ENCODE data around the gene CPXM2. TPM values are rescaled to one million over a fixed set of nuclear protein-coding genes. Genes with fewer than 3 reads are reported as not detected.

CPXM2 gene
- total and polyA plus RNA-seq, 9 of the 15 experiments (the other 6 are each of a cell fraction or from before 2014, with no cell fraction given), result not detected

- ChIA-PET CTCF (ENCODE audit: low intra/inter-chr PET ratio) (no interaction called here), POLR2A (no interaction called here)
- no peak overlapping the region for H3K4me3 ChIP-seq
- H3K79me2 ChIP-seq (ENCODE audit: control insufficient read depth, insufficient read depth, low read length), result no peaks in the 10 kb centered on the region
- H3K27me3 ChIP-seq (ENCODE audit: control insufficient read depth in 2 of 2, insufficient read depth in 2 of 2, low read length in 2 of 2), result no peaks in the 10 kb centered on the region
- BruUV-seq (replicated peaks), result no TSS peak
- no peaks in the 10 kb centered on the region for H3K9me3 ChIP-seq (replicated peaks; ENCODE audit: control insufficient read depth, insufficient read depth, low read depth, low read length)
- no peak for FAIRE-seq
- no peaks in the 10 kb centered on the region for H4K20me1 ChIP-seq (replicated peaks; ENCODE audit: control insufficient read depth, insufficient read depth, low read length)
- H3K27ac ChIP-seq (ENCODE audit: extremely low read depth, low read depth, low read length), result no peak overlapping the region
- no peaks in the 10 kb centered on the region for H3K4me1 ChIP-seq (replicated peaks in 1 of 2; ENCODE audit: control insufficient read depth in 2 of 2, insufficient read depth in 2 of 2, low read length in 2 of 2)
- no peaks in the 10 kb centered on the region for H3K36me3 ChIP-seq (ENCODE audit: control insufficient read depth, insufficient read depth, low read length)
- H3K9ac ChIP-seq (ENCODE audit: insufficient read depth in 1 of 2, low read depth in 2 of 2, low read length in 2 of 2), result no peak overlapping the region
- 2% methylated on average over 5 of the region's 5 CpGs for WGBS (ENCODE audit: insufficient coverage, low coverage, missing lambda C conversion rate)
- intact Hi-C loops (cut with micrococcal nuclease) (no loop called here), in situ Hi-C loops (cut with MboI) (no loop called here)
- no peaks in the 10 kb centered on the region for H3K9me1 ChIP-seq (ENCODE audit: control insufficient read depth, insufficient read depth, low read length)
- H3K4me2 ChIP-seq (ENCODE audit: insufficient read depth, low read length), result no peak overlapping the region
- H2AFZ ChIP-seq (ENCODE audit: low read depth, low read length), result no peak overlapping the region
- ATAC-seq, result no peak
- DNase-seq (ENCODE audit: extremely low read depth in 1 of 4, low spot score in 3 of 4), result no peak
- TF ChIP-seq ZNF184 (CRISPR knock-in tag; IDR thresholded peaks at IDR 0.05), result no peak
- TF ChIP-seq ARID1B (IDR thresholded peaks at IDR 0.05), result no peak
- TF ChIP-seq ZNF512 (tag; IDR thresholded peaks at IDR 0.05), result no peak
- no peak for TF ChIP-seq ESRRA (IDR thresholded peaks at IDR 0.05; ENCODE audit: borderline replicate concordance, low read depth)
- no peak for TF ChIP-seq AFF4 (CRISPR knock-in tag; IDR thresholded peaks at IDR 0.05)
- no peak for TF ChIP-seq ZKSCAN3 (CRISPR knock-in tag; IDR thresholded peaks at IDR 0.05)
- TF ChIP-seq NFATC3 (IDR thresholded peaks at IDR 0.05), result no peak
- TF ChIP-seq FUS (optimal IDR thresholded peaks at IDR 0.05; ENCODE audit: low read depth, low read length), result no peak
- no peak for TF ChIP-seq E2F1 (CRISPR knock-in tag; IDR thresholded peaks at IDR 0.05)
- TF ChIP-seq RB1 (IDR thresholded peaks at IDR 0.05; ENCODE audit: low read depth), result no peak
- no peak for TF ChIP-seq DEAF1 (CRISPR knock-in tag; IDR thresholded peaks at IDR 0.05)
- TF ChIP-seq E4F1 (CRISPR knock-in tag; IDR thresholded peaks at IDR 0.05; ENCODE audit: borderline replicate concordance), result no peak
These were observed 7.8 kb downstream of the CPXM2 start for GRCh38 chr10:123883673-123884320.

Measured in K562 (cell line).